Effector CD4-positive, alpha-beta T cell (primary cell): Measurements from ENCODE around the gene XPR1.
A peak's percentile ranks its signal among the peaks of the same experiment; 100 is the strongest.
"Not testable (repeated sequence)": the region's sequence is repeated elsewhere in the genome, so short reads cannot be mapped to it uniquely, and the experiment has no call there.

Experiments used
- DNase-seq: peaks from one replicate; pipeline ENCODE4 v3.0.0-alpha.2; 2020

XPR1 gene

DNA sequence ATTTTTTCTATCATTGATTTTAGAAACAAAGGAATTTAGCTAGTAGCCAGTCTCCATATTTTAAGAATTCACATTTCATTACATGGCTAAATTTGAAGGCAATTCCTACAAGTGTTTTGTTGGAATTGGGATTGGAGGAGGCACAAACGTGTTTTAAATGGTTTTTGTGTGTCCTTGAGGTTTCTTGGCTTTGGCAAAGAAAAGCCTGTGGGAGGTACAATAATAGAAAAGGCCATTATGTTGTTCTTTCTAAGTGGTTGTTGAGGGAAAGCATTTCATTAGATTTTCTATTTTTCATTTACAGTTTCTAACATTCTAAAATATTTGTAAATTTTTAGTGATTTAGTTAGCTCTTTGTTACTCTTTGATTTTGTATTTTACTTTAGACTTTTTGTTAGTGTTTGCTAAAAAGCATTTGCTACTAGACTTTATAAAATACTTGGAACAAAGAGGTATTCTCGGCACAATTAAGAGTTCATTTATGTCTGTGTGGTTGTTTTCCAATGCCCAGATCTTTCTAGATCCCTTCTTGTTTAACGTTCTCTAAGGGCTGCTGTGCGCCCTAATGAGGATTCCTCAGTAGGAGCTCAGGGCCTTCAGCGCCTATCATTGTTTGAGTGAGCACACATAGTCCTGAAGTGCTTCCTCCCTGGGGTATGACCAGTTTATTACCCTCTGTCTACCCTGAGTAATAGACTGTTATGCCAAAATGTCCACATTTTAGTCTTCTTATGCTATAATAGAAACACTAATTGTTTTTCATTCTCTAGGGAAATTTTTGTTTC is 210.9 kb downstream of the XPR1 start:
- no peak for DNase-seq

DNA sequence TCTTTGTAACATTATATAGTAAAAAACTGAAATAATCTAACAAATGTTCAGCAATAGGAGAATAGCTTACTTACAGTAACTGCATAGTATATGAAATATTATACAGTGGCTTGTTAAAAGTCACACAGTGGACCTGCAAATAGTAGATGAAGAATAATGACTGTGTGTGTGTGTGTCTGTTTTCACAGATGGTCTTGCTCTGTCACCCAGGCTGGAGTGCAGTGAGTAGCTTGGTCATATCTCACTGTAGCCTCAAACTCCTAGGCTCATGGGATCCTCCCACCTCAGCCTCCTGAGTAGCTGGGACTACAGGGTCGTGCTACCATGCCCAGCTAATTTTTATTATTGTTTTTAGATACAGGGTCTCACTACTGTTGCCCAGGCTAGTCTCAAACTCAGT is 213.5 kb downstream of the XPR1 start:
- no peak for DNase-seq

DNA sequence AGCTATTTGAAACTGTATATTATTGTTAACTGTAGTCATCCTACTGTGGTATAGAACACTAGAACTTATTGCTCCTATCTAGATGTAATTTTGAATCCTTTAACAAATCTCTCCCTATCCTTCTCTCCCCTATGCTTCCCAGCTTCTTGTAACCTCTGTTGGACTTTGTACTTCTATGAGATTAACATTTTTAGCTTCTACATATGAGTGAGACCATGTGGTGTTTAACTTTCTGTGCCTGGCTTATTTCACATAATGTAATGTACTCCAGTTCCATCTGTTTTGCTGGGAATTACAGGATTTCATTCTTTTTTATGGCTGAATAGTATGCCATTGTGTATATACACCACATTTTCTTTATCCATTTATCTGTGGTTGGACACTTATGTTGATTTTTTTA is 216.4 kb downstream of the XPR1 start:
- DNase-seq: no peak

DNA sequence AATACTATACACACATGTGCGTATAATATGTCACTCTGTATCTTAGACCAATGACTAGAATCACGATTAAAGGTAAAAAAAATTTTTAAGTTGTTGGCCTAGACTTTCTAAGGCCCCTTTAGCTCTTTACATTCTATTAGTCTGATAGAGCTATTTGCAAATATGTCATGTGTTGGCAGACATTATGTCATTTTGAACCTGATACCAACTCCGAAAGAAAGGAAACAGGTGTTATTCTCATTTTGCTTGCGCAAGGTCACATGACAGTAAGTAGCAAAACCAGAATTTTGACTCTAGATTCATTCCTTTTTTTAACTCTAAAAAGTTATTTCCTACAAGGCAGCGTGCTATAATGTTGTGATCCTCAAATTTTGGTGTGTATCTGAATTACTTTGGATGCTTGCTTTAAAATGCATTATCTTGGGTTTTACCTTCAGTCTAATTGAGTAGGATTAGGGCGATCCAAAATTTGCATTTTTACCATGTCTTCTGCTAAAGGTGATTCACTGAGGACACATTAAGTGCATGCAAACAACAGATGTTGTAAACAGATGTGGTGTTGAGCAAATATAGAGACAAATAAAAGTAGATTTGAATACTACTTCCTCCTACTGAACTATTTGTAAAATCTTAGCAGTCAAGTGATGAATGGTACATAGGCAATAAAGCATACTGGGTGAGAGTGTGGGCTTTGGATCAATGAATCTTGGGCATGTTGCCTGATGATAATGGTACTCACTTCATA is 217.4 kb downstream of the XPR1 start:
- DNase-seq: no peak

GRCh38 chr1:180851995-180852887 is 220.4 kb downstream of the XPR1 start:
- DNase-seq: no peak

DNA sequence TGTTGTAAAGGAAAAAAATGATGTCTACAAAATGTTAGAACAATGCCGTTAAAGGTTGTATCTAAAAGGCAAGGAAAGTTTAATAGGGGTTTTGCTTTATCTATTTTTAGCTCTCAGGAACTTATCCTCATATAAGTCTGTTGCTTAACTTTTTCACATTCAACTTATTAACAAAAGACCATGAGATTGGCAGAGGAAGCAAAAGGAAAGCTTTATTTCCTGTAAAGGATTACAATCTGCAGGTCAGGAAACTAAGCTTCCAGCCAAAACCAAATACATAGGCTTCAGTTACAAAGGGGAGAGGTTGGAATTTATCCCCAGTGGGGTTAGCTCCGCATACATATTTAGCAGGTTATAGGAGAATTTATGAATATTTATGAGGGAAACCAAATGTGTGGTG is 222.2 kb downstream of the XPR1 start:
- no peak for DNase-seq

DNA sequence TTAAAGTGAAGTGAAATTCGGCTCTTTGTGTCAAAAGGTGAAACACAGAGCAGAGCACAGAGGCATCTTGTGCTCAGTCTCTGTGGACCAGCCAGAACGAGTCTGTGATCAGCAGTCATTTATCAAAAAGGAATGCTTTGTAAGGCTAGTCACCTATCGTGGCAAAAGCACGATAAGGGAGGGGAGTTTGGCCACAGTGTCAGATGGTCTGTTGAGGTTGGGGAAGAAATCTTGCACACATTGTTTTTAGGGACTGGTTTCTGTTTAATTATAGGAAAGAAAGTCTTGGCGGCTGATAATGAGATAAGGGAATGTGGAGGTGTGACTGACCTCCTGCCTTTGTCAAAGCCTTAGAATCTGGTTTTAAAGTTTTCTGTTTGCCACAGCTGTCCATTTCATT is 222.6 kb downstream of the XPR1 start:
- DNase-seq: no peak

GRCh38 chr1:180857947-180858725 is 226.3 kb downstream of the XPR1 start:
- DNase-seq: not testable (repeated sequence)

DNA sequence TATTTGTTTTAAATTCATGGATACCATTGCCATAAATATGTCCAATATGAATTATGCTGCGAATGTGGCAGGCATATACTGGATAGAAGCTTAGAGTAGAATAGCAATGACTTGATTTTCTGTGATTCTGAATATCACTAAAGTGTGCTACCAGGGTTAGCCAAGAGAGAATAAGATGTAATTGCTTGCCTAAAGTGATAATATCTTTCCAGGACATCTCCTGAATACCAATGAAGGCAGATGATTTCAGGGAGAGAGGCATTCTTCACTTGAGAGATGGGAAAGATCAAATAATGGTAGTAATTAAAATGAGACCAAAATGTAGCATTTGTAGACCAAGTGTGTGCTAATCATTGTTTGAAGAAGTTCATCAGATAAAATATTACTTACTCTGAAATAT is 227.5 kb downstream of the XPR1 start:
- DNase-seq: no peak

DNA sequence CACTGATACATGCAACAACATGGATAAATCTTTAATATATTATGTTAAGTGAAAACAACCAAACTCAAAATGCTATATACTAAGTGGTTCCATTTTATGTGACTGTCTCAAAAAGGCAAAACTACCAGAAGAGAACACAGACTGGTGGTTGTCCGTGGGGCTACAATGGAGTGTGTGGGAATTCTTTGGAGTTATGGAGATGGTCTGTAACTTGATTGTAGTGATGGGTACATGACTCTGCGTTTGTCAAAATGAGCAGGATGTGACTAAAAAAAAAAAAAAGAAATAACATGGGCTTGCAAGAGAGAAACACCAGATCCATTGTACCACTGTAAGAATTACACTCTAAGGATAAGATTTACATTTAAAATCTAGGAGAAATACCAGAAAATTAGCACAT is 228.7 kb downstream of the XPR1 start:
- DNase-seq: no peak

GRCh38 chr1:180862305-180862704 is 230.5 kb downstream of the XPR1 start:
- DNase-seq: no peak

- DNase-seq: peak; percentile 3
Measured at GRCh38 chr1:180863158-180863775, 231.4 kb downstream of the XPR1 start.

GRCh38 chr1:180881806-180882509 is 250.1 kb downstream of the XPR1 start:
- DNase-seq: no peak

DNA sequence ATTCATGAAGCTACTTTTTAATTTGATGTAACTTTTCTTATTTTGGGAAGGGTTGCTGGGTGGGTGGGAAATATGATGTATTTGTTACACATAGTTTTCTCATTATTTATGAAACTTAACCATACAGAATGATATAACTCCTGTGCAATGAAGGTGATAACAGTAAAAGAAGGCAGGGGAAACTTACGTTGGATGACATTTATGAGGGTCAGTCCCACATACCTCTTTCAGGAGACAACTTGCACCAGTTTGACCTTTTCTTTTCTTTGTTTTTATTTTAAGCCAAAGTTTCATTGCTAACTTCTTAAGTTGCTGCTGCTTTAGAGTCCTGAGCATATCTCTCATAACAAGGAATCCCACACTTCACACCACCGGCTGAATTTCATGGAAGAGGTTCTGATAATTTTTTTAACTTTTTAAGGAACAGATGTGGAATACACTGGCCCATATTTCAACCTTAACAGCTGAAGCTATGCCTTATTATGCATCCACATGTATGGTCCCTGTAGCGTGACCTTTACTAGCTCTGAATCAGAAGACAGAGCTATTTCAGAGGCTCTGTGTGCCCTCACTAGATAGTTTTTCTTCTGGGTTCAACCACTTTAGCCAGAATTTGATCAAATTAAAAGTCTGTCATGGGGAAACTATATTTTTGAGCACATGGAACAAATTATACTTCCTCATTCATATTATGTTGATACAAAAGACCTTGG is 252.9 kb downstream of the XPR1 start:
- no peak for DNase-seq

DNA sequence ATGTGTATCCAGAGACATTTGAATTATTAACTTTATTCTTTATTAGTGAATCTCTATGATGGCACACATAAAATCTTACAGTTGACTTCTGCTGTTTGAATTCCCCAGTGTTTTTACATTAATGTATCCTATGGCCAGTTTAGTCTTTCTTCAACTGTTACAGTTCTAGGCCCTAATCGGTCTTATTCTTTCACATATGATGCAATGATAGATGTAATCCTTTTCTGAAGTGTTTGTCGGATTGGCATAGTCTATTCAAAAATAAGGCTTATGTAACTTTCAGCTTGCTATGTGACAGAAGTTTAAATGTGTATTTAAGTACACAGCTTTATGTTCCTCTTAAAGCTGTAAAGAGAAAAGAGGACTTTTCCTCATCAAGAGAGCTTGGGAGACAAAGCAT is 254.5 kb downstream of the XPR1 start:
- no peak for DNase-seq

GRCh38 chr1:180887841-180888240 is 256.0 kb downstream of the XPR1 start:
- DNase-seq: no peak

GRCh38 chr1:180888870-180889269 is 257.0 kb downstream of the XPR1 start:
- no peak for DNase-seq

GRCh38 chr1:180889325-180889724 is 257.5 kb downstream of the XPR1 start:
- no peak for DNase-seq

GRCh38 chr1:180892272-180892671 is 260.4 kb downstream of the XPR1 start:
- no peak for DNase-seq

GRCh38 chr1:180892675-180893074 is 260.9 kb downstream of the XPR1 start:
- no peak for DNase-seq

GRCh38 chr1:180893614-180894013 is 261.8 kb downstream of the XPR1 start:
- no peak for DNase-seq
